GM13977 (cell line): ENCODE measurements around the gene ZNF184.

Experiments
- DNase-seq: peaks from one replicate; pipeline ENCODE4 v3.0.0; 2012; ENCODE audit warnings: low spot score
- in situ Hi-C: fragments of 300-500 bp; cut with MboI; formaldehyde crosslinking; loops from one replicate; pipeline ENCODE4 v1.12.0; 2022; ENCODE audit warnings: low sequenced_read_pairs, low pct_unique_long_range_greater_than_20kb, mixed read lengths, inconsistent platforms; ENCODE audit not compliant: unreplicated experiment
- TF ChIP-seq, protein P1 (sequence below): IDR thresholded peaks from 2 replicates; pipeline ENCODE4 v1.5.1; 2012; ENCODE audit warnings: mild to moderate bottlenecking, control low read depth; ENCODE audit not compliant: insufficient read depth; ENCODE audit errors: extremely low read depth, missing control alignments

The ZNF184 gene

DNA sequence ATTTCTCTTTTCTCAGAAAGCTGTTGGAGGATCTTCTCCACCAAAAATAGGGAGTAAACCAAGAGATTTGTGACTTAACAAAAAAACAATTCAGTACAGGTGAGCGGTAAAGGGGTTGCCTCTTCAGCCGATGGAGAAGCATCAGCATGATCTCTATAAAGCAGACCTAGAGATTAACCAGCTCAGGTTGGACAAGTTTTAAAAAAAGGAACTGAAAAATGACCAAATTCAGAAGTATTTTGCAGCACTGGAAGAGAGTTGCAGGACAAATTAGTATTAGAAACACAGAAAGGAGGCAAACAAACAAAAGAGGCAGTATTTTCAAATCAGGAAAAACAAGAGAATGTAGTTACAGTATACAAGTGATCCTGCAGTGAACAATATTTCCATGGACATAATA, 39.6 kb upstream of the ZNF184 start:
- TF ChIP-seq, protein P1, sequence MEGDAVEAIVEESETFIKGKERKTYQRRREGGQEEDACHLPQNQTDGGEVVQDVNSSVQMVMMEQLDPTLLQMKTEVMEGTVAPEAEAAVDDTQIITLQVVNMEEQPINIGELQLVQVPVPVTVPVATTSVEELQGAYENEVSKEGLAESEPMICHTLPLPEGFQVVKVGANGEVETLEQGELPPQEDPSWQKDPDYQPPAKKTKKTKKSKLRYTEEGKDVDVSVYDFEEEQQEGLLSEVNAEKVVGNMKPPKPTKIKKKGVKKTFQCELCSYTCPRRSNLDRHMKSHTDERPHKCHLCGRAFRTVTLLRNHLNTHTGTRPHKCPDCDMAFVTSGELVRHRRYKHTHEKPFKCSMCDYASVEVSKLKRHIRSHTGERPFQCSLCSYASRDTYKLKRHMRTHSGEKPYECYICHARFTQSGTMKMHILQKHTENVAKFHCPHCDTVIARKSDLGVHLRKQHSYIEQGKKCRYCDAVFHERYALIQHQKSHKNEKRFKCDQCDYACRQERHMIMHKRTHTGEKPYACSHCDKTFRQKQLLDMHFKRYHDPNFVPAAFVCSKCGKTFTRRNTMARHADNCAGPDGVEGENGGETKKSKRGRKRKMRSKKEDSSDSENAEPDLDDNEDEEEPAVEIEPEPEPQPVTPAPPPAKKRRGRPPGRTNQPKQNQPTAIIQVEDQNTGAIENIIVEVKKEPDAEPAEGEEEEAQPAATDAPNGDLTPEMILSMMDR, result no peak
- in situ Hi-C loops, result loop anchor here (10.0 kb wide), 2 partner anchors 242 to 338 kb away; no protein-coding TSS in a partner anchor
- no peak for DNase-seq

DNA sequence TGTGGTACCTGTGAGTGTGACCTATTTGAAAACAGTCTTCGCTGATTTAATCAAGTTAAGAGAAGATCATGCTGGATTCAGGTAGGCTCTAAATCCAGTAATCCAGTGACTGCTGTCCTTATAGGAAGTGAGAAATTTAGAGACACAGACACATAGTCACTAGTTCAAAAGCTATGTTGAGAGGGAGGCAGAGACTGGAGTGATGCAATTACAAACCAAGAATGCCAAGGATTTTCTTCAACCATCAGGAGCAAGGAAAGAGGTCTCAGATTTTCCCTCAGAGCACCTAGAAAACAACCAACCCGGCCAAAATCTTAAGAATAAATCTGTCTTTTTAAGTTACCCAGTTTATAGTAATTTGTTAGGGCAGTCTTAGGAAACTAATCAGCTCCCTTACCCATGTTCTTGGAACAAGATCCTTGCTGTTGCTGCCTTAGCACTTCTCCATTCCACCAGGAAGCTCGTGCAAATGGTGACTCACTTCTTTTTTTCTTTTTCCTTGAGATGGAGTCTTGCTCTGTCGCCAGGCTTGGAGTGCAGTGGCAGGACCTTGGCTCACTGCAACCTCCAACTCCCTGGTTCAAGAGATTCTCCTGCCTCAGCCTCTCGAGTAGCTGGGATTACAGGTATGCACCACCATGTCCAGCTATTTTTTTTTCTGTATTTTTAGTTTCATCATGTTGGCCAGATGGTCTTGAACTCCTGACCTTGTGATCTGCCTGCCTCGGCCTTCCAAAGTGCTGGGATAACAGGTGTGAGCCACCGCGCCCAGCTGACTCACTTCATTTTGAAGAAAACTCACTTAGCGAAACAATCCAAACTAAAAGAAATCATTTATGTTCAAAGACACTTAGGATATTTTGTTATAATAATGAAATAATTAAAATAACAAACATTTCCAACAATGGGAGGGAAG, 34.4 kb upstream of the ZNF184 start:
- DNase-seq, result no peak
- TF ChIP-seq, protein P1, result no peak
- in situ Hi-C loops, result no loop called here

DNA sequence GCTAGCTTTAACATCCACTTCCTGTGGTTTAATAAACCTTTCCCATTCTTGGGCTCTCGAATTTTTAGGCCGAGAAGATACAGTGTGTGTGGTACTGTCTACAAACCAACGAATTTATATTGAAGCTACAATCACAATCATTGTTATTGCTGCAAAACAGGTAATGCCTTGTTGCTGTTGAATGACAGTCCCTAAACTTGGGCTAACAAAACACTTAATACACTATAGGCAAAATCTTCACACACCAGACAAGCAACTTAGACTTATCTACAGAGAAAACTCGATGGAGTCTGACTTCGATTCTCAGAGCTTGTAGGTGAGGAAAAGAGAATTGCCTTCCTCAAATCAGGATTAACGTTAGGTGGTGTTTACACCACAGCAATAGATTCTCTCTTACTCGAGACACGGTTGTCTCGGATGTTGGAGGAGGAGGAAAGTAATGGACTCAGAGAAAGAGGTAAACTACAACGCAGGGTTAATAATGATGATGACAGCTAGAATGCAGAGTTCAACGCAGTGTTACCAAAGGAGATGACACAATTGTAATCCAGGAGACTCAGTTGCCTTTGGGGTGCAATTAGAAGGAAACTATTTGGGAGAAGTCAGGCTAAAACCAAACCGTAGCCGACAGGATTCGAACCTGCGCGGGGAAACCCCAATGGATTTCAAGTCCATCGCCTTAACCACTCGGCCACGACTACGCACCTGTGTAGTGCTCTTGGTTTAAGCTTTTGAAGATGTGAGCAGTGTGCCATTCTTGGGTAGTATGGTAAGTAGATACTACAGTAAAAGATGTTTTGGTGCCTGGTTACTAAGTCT, 32.5 kb upstream of the ZNF184 start:
- TF ChIP-seq, protein P1, result no peak
- in situ Hi-C loops, result no loop called here
- peak; percentile 25 for DNase-seq

DNA sequence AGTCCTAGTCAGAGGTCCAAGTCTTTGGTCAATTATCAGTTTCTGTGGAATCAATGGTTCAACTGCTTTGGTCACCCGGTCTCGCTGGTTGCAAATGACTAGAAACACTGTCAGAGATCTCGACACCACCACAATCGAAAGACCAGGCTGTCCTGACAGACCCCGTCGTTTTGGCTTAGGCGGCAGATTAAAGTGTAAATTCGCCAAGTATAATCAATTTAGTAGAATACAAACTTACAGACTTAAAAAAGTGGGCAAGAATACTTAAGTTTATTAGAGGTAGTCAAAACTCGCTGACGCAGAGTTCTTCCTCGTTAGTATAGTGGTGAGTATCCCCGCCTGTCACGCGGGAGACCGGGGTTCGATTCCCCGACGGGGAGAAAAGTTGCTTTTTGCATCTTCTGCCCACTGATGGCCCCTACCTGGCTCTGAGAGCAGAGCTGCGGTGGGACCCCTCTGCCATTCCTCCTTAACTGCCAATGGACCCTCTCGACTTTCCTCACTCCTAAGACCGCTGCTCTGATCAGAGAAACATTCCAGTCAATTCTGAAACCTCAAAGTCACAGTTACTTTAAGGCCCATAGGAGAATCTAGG, 30.6 kb upstream of the ZNF184 start:
- in situ Hi-C loops, result no loop called here
- TF ChIP-seq, protein P1, result no peak
- peak; percentile 27 for DNase-seq

DNA sequence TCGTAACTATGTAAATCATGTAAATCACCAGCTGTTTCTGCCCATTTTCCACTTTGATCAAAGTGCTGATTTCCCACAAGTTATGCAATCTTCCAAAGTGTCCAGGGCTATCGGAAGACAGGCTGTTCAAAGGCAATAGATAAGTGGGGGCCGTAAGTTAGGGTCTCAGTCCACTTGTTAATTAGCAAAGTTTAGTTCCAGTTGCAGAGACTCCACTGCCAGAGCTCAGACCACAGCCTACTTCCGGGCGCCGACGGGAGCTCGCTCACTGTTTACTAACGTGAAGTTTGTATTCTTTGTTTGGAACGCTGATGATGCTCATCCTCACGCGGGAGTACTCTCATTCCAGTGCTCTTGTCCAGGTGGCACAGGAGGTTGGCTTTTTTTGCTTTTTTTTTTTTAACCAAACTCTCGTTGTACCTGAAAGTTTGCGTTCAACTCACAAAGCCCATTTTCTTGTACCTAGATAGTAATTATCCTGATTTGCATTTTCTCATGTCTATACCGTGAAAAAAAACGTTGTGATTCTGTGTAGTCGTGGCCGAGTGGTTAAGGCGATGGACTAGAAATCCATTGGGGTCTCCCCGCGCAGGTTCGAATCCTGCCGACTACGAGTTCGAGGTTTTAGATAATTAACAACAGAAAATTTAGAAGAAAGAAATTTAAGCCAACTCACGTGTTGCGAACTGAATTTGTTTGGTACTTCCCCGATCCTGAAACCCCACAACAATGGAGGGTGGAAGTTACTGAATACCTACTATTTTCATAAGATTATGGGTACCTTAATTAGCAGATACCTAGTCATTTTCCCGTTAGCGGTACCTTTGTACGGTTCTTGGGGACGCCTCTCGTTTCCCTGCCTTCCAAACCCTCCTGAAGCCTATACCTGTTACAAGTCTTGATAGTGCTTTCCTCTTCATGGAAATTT, 29.9 kb upstream of the ZNF184 start:
- TF ChIP-seq, protein P1, result no peak
- in situ Hi-C loops, result no loop called here
- DNase-seq, result peak; percentile 40

DNA sequence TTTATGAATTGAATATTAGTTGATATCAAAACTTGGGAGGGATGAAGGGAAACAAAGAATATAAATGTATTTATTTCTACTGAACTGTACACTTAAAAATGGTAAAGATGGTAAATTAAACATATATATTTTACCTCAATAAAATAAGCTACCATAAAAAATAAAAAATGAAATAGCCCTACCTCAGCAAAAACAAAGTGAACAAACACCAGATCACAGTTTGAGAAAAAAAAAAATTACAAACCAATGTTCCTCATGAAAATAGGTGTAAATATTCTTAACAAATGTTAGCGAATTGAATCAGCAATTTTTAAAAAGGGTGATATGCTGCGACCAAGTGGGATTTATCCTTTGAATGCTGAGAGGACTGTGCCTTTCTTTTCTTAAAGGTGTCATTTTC, 28.3 kb upstream of the ZNF184 start:
- no peak for DNase-seq

More for the DNA sequence above, 28.3 kb upstream of the ZNF184 start:
- TF ChIP-seq, protein P1, result no peak
- in situ Hi-C loops, result no loop called here
